RPMI7951 (cell line): ENCODE data around the gene ICA1L. TPM values are rescaled to one million over a fixed set of nuclear protein-coding genes. Genes with fewer than 3 reads are reported as not detected.

Experiments used
- DNase-seq: peaks from one replicate; pipeline ENCODE4 v3.0.0-alpha.2; 2012; ENCODE audit warnings: low read depth
- total RNA-seq: library from RNA; depleted of rRNA; stranded (reverse); fragments of >200 nt; shearing (Covaris generic); gene quantifications from 2 replicates; pipeline ENCODE4 v1.2.3, GENCODE V29; 2014

Gene ICA1L
- total RNA-seq, 1 experiment from 2014 or later, result 2.4 TPM

- no peak for DNase-seq
Observed at GRCh38 chr2:202782940-202783558, 88.5 kb downstream of the ICA1L start.

- peak; percentile 82 for DNase-seq
Observed at GRCh38 chr2:202780514-202781021, 91.0 kb downstream of the ICA1L start.

GRCh38 chr2:202778217-202778616 is 93.3 kb downstream of the ICA1L start:
- no peak for DNase-seq

GRCh38 chr2:202774104-202774503 is 97.5 kb downstream of the ICA1L start:
- no peak for DNase-seq

GRCh38 chr2:202773301-202773973 is 98.1 kb downstream of the ICA1L start:
- DNase-seq, result no peak

- no peak for DNase-seq
Observed at GRCh38 chr2:202771741-202772460, 99.7 kb downstream of the ICA1L start.

- DNase-seq, result no peak
Observed at GRCh38 chr2:202771336-202771735, 100.2 kb downstream of the ICA1L start.

GRCh38 chr2:202769201-202769600 is 102.4 kb downstream of the ICA1L start:
- no peak for DNase-seq

GRCh38 chr2:202768273-202768672 is 103.3 kb downstream of the ICA1L start:
- DNase-seq, result no peak

- peak; percentile 3 for DNase-seq
Observed at GRCh38 chr2:202765436-202765835, 106.1 kb downstream of the ICA1L start.

GRCh38 chr2:202764991-202765390 is 106.6 kb downstream of the ICA1L start:
- no peak for DNase-seq

- no peak for DNase-seq
Observed at GRCh38 chr2:202763916-202764315, 107.7 kb downstream of the ICA1L start.

GRCh38 chr2:202762556-202762955 is 109.0 kb downstream of the ICA1L start:
- DNase-seq, result no peak

- DNase-seq, result no peak
Observed at GRCh38 chr2:202760848-202761247, 110.7 kb downstream of the ICA1L start.

- no peak for DNase-seq
Observed at GRCh38 chr2:202758604-202759003, 113.0 kb downstream of the ICA1L start.

GRCh38 chr2:202758128-202758527 is 113.4 kb downstream of the ICA1L start:
- DNase-seq, result no peak

- DNase-seq, result no peak
Observed at GRCh38 chr2:202757339-202757738, 114.2 kb downstream of the ICA1L start.

GRCh38 chr2:202756598-202756997 is 115.0 kb downstream of the ICA1L start:
- no peak for DNase-seq

GRCh38 chr2:202754936-202755335 is 116.6 kb downstream of the ICA1L start:
- DNase-seq, result no peak

GRCh38 chr2:202752071-202752470 is 119.5 kb downstream of the ICA1L start:
- DNase-seq, result no peak

- DNase-seq, result no peak
Observed at GRCh38 chr2:202750763-202751427, 120.7 kb downstream of the ICA1L start.

- no peak for DNase-seq
Observed at GRCh38 chr2:202749477-202749876, 122.1 kb downstream of the ICA1L start.
